ENCODE results near the gene TBK1.

Gene TBK1

DNA sequence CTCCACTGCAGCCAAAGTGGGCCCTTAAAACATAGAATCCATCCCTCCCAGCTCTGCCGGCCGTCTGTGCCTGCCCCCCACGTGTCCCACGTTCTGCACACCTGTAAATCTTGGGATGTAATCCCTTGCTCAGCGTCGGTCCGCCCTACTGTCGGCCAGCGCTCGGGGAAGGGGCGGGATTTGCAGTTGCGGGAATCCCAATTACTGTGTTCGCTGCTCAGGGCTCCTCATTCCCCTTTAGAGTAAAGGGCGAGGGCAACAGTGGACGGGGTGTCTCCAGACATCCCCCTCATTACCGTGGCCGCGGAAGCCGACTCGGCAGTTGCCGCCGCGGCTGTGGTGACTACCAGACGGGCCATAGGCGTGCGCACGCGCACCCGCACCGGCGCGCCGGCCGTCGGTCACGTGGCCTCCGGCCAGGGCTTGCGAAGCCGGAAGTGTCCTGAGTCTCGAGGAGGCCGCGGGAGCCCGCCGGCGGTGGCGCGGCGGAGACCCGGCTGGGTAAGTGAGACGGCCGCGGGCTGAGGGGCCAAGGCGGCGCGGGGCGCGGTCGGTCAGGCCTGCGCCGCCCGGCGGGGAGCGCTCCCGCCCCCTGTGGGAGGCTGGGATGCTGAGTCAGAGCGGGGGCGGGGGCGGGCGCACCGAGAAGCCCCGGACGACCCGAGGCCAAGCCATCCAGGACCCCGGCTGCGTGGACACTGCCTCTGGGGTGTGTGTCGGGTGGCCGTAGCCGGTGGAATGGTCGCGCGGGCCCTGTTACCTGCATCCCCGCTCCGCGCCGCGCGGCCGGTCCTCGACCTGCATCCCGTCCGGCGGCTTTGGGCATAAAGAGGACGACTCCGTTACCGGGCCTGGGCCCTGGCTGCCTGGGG lies at the start of gene TBK1:
Gene TBK1 (plus strand): TSS at position 434 of the 872 bp plus-strand sequence. CDS start 3,751 bp downstream, outside the sequence.
- Histone ChIP-seq H3K27me3 (ENCODE audit: insufficient read depth, low read depth, severe bottlenecking) (no peaks in the 10 kb centered on the region), H3K4me3 (ENCODE audit: low read depth, low read length) (peak within 1 kb of the TSS; percentile 99), H3K27ac (peak within 1 kb of the TSS; percentile 96), H3K36me3 (peaks cover 26% of the 10 kb centered on the region), H3K9me3 (ENCODE audit: severe bottlenecking) (no peaks in the 10 kb centered on the region)
- TF ChIP-seq, protein P1, sequence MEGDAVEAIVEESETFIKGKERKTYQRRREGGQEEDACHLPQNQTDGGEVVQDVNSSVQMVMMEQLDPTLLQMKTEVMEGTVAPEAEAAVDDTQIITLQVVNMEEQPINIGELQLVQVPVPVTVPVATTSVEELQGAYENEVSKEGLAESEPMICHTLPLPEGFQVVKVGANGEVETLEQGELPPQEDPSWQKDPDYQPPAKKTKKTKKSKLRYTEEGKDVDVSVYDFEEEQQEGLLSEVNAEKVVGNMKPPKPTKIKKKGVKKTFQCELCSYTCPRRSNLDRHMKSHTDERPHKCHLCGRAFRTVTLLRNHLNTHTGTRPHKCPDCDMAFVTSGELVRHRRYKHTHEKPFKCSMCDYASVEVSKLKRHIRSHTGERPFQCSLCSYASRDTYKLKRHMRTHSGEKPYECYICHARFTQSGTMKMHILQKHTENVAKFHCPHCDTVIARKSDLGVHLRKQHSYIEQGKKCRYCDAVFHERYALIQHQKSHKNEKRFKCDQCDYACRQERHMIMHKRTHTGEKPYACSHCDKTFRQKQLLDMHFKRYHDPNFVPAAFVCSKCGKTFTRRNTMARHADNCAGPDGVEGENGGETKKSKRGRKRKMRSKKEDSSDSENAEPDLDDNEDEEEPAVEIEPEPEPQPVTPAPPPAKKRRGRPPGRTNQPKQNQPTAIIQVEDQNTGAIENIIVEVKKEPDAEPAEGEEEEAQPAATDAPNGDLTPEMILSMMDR (IDR thresholded peaks at IDR 0.05; ENCODE audit: low read depth, low read length) = no peak
- DNase-seq = peak; percentile 91

GRCh38 chr12:64402181-64402580 lies 49.7 kb upstream of the TBK1 start:
- Histone ChIP-seq H3K4me3 (ENCODE audit: low read depth, low read length) (no peak overlapping the region), H3K27ac (no peak overlapping the region), H3K27me3 (ENCODE audit: insufficient read depth, low read depth, severe bottlenecking) (no peaks in the 10 kb centered on the region), H3K36me3 (peaks cover 3% of the 10 kb centered on the region), H3K9me3 (ENCODE audit: severe bottlenecking) (no peaks in the 10 kb centered on the region)
- TF ChIP-seq, protein P1 (IDR thresholded peaks at IDR 0.05; ENCODE audit: low read depth, low read length) = no peak
- no peak for DNase-seq

- DNase-seq = peak; percentile 96
- Histone ChIP-seq H3K27ac (peak within 1 kb of the TSS; percentile 99), H3K4me3 (ENCODE audit: low read depth, low read length) (peak within 1 kb of the TSS; percentile 65), H3K9me3 (ENCODE audit: severe bottlenecking) (no peaks in the 10 kb centered on the region), H3K36me3 (peaks cover 3% of the 10 kb centered on the region), H3K27me3 (ENCODE audit: insufficient read depth, low read depth, severe bottlenecking) (no peaks in the 10 kb centered on the region)
- TF ChIP-seq, protein P1 (IDR thresholded peaks at IDR 0.05; ENCODE audit: low read depth, low read length) = no peak
Observed at GRCh38 chr12:64403707-64404469, 48.0 kb upstream of the TBK1 start, which contains the start of gene XPOT. TSS of gene XPOT (plus strand) at chr12:64404392. CDS start at chr12:64410036, 5,644 bp downstream.

- DNase-seq = peak; percentile 81
- TF ChIP-seq, protein P1 (IDR thresholded peaks at IDR 0.05; ENCODE audit: low read depth, low read length) = no peak
Observed at GRCh38 chr12:64404470-64405256, 47.3 kb upstream of the TBK1 start.

DNA sequence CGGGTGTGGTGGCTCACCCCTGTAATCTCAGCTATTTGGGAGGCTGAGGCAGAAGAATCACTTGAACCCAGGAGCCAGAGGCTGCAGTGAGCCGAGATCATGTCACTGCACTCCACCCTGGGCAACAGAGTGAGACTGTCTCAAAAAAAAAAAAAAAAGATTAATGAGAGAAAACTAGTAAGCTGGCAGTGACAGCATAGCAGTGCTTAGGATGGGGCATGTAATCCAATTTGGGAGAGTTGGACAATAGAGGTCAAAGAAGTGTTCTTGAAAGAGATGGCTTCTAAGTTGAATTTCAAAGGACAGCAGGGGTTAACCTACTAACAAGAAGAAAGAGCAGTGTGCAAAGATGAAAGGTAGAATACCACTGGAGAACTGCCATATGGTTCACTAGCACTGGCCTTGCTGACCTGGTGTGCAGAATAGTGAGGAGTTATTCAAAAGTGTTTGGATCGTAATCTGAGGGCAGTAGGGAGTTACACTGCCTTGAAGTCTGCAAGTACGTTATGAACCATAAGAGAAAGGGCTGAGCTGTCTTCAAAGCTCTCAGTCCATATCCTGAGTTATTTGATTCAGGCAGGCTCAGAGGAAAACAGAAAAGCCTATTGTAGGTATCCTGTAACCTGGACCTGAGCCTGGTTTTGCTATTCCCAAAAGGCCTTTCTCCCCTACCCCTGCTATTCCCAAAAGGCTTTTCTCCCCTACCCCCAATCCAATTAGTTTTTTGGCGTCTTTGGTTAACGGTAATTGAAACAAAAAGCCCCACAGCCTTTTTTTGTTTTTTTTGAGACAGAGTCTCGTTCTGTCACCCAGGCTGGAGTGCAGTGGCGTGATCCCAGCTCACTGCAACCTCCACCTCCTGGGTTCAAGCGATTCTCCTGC lies 44.3 kb upstream of the TBK1 start:
- H3K27me3 ChIP-seq (ENCODE audit: insufficient read depth, low read depth, severe bottlenecking) = no peaks in the 10 kb centered on the region
- H3K36me3 ChIP-seq = peaks cover 36% of the 10 kb centered on the region
- TF ChIP-seq, protein P1 (IDR thresholded peaks at IDR 0.05; ENCODE audit: low read depth, low read length) = no peak
- no peak for DNase-seq
- no peaks in the 10 kb centered on the region for H3K9me3 ChIP-seq (ENCODE audit: severe bottlenecking)
- no peak overlapping the region for H3K27ac ChIP-seq
- H3K4me3 ChIP-seq (ENCODE audit: low read depth, low read length) = no peak overlapping the region

More at GRCh38 chr12:64404470-64405256, 47.3 kb upstream of the TBK1 start:
- peaks cover 11% of the 10 kb centered on the region for H3K36me3 ChIP-seq
- peak overlapping the region; percentile 99 for H3K27ac ChIP-seq
- no peaks in the 10 kb centered on the region for H3K9me3 ChIP-seq (ENCODE audit: severe bottlenecking)
- H3K27me3 ChIP-seq (ENCODE audit: insufficient read depth, low read depth, severe bottlenecking) = no peaks in the 10 kb centered on the region
- H3K4me3 ChIP-seq (ENCODE audit: low read depth, low read length) = peak overlapping the region; percentile 65

Data from WERI-Rb-1 (cell line).